Activated CD4-positive, alpha-beta T cell treated with anti-CD3 and anti-CD28 coated beads, Interleukin-2, Interleukin-6, amounts not matched to agents 100 ng/mL and 50 ng/mL, durations not matched to agents 16 hours and 8 hours (primary cell): ENCODE data around the gene RBKS.
"Not testable (repeated sequence)": the region's sequence is repeated elsewhere in the genome, so short reads cannot be mapped to it uniquely, and the experiment has no call there.

Source experiments
- DNase-seq: peaks from one replicate; pipeline ENCODE4 v3.0.0-alpha.2; 2020

Gene RBKS

DNA sequence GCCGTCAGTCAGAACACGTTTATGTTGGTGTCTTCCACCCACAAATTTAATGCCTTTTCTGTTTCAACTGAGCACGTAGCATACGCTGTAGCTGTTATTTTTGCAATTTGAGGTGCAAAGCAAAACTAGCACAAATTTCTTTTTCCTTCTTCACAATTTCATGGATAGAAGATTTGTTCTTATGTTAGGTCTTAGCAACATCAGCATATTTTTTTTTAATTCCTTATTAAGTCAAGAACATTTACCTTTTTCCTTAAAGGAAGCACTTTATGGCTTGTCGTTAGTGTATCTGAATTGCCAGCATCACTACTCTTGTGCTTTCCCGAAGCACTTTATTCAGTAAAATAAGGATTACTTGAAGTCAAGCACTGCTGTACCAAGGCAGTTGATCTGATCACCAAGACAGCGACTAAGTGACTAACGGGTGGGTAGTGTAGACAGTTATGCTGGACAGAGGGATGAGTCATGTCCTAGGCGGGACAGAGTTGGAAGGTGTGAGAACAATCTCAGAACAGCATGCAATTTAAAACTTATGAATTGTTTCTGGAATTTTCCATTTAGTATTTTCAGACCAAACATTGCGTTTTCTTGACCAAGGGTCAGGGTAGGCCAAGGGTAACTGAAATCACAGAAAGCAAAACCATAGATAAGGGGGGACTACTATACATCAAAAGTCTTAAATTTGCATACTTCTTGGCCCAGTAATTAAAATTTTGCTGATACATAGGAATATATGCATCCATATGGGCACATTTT lies 13.6 kb upstream of the RBKS start:
- DNase-seq = peak; percentile 40

DNA sequence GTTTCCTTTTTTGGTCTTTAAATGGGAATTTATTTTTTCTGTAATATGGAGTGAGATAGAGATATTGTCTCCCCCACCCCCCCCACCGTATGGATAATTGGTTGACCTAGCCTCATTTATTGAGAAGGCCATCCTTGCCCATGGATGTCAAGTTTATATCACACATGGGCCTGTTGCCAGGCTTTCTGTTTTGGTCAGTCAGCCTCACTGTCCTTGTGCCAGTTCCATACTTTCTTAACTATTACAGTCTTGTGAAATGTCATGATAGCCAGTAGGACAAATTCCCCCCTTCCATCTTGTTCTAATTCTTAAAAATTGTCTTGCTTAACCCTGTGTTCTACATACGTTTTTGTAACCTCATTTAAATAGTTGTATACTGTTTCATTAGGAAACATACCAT lies 12.8 kb upstream of the RBKS start:
- DNase-seq = no peak

DNA sequence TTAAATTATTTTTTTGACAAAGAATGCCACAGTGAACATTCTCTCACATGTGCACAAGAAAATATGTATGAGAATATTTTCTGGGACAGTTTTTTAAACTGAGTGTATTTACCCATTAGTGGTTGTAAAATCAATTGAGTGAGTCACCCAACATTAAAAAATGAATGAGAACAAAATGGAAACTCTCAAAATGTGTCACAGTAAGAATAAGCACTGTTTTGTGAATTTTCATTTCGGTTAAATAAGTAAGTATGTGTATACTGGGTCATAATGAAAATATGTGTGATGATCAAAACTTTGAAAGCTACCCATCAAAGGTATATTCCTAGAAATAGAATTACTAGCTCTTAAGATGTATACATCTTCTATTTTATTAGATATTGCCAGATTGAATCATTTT lies 11.9 kb upstream of the RBKS start:
- peak; percentile 65 for DNase-seq

- DNase-seq = peak; percentile 61
Measured at GRCh38 chr2:27901234-27901633, 11.0 kb upstream of the RBKS start.

GRCh38 chr2:27897717-27898116 lies 7.5 kb upstream of the RBKS start:
- DNase-seq = peak; percentile 39

DNA sequence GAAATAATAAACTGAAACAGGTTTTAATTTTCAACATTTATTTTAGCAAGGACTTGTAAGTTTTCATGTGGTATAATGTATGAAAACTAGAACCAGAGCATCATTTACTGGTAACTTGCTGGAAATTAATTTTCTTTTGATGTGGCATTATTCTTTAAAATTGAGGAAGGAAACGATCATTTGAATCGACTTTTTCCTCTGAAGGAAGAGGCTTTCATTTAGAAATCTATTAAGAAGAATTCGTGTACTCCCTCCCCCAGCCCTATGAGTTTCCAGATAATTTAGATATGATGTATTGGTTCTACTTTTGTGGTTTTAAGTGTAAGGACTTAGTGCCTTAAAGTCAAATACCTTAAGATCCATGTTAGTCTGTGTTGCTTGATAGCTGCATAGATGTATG lies 2.8 kb upstream of the RBKS start:
- peak; percentile 36 for DNase-seq

GRCh38 chr2:27891673-27892105 lies 1.5 kb upstream of the RBKS start:
- DNase-seq = no peak

- peak; percentile 80 for DNase-seq
Measured at GRCh38 chr2:27890924-27891672, 911 bp upstream of the RBKS start.

GRCh38 chr2:27889774-27890145 lies 427 bp downstream of the RBKS start:
- DNase-seq = no peak

GRCh38 chr2:27888790-27889189 lies 1.4 kb downstream of the RBKS start:
- DNase-seq = no peak

- no peak for DNase-seq
Measured at GRCh38 chr2:27887830-27888229, 2.4 kb downstream of the RBKS start.

- no peak for DNase-seq
Measured at GRCh38 chr2:27887111-27887510, 3.1 kb downstream of the RBKS start.

DNA sequence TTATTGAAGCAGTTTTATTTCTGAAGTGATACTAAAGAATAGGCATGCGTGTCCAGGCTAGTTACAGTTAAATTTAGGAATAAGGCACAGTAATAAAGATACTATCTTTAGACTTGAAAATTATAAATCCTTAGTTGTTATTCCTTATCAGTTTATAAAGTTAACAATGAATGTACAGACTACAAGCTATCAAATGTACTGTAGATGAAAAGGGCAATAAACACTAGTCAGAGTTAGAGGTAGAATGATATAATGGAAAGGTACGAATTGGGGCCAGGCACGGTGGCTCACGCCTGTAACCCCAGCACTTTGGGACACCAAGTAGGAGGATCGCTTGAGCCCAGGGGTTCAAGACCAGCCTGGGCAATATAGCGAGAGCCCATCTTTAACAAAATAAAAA lies 3.9 kb downstream of the RBKS start:
- no peak for DNase-seq

GRCh38 chr2:27885661-27886060 lies 4.5 kb downstream of the RBKS start:
- no peak for DNase-seq

DNA sequence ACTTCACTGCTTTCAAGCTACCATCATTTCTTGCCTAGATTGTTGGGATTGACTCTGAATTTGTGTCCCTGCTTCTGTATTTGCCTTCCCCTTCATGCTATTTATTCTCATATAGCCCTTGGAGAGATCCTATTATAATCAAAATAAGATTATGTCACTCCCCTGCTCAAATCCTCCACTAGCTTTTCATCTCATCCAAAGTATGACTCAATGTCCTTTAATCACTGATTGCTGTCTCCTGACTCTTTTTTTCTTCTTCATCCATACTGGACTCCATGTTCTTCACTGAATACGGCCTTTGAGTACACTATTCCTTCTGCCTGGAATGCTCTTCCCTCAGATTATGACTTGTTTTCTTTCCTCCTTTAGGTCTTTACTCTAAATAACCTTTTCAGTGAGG lies 5.0 kb downstream of the RBKS start:
- no peak for DNase-seq

DNA sequence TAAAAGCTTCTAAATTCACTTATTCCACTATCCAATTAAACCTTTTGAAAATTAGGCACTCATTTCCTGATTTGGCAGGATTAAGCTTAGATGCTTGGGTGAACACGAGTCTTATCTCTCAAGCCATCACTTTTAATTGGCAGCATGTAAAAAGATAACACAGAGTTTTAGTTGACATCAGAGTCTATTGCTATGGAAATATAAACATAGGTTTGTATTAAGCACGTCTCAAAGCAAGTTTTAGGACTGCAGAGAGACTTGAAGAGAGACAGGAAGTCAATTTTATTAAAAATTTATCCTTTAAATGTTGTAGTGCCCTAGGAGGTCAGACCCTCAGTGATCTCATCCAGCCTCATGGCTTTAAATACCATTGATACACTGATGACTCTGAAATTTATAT lies 5.6 kb downstream of the RBKS start:
- DNase-seq = no peak

DNA sequence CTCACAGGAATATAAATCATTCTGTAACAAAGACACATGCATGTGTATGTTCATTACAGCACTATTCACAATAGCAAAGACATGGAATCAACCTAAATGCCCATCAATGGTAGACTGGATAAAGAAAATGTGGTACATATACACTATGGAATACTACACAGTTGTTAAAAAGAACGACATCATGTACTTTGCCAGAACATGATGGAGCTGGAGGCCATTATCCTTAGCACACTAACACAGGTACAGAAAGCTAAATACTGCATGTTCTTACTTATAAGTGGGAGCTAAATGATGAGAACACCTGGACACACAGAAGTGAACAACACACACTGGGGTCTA lies 7.6 kb downstream of the RBKS start:
- not testable (repeated sequence) for DNase-seq

- not testable (repeated sequence) for DNase-seq
Measured at GRCh38 chr2:27881815-27882583, 8.2 kb downstream of the RBKS start.

GRCh38 chr2:27878825-27879224 lies 11.4 kb downstream of the RBKS start:
- no peak for DNase-seq

- no peak for DNase-seq
Measured at GRCh38 chr2:27875089-27875881, 14.9 kb downstream of the RBKS start.

- DNase-seq = no peak
Measured at GRCh38 chr2:27873091-27873490, 17.1 kb downstream of the RBKS start.

- DNase-seq = no peak
Measured at GRCh38 chr2:27871802-27872201, 18.4 kb downstream of the RBKS start.

DNA sequence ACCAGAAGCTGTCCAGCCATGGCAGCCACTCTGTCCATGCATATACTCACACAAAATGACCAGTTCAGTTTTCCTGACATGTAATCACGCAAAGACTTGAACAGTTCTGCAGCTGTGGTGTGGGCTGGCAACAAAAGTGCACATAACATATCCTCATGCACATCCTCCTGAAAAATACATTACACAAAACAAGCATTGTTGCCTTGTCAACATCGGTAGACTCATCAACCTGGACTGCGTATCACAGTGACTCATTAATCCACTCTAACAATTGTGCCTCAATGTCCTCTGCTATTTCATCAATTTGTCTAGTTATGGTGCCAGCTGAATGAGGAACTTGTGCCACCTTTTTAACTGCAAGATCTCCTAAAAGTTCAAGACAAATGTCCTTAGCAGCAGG lies 19.5 kb downstream of the RBKS start:
- DNase-seq = no peak
